GM12801 (cell line): ENCODE measurements around the gene ATP5MG.

ENCODE experiments used
- TF ChIP-seq, protein P1 (sequence below): IDR thresholded peaks from one replicate; pipeline ENCODE4 v1.5.1; 2011; ENCODE audit warnings: control low read depth; ENCODE audit not compliant: insufficient read length; ENCODE audit errors: extremely low read depth

The ATP5MG gene

GRCh38 chr11:118401151-118401879, at the start of gene ATP5MG:
Gene ATP5MG, plus strand, starts transcription at chr11:118401606. Its CDS starts 60 bp downstream, at chr11:118401666.
- TF ChIP-seq, protein P1, sequence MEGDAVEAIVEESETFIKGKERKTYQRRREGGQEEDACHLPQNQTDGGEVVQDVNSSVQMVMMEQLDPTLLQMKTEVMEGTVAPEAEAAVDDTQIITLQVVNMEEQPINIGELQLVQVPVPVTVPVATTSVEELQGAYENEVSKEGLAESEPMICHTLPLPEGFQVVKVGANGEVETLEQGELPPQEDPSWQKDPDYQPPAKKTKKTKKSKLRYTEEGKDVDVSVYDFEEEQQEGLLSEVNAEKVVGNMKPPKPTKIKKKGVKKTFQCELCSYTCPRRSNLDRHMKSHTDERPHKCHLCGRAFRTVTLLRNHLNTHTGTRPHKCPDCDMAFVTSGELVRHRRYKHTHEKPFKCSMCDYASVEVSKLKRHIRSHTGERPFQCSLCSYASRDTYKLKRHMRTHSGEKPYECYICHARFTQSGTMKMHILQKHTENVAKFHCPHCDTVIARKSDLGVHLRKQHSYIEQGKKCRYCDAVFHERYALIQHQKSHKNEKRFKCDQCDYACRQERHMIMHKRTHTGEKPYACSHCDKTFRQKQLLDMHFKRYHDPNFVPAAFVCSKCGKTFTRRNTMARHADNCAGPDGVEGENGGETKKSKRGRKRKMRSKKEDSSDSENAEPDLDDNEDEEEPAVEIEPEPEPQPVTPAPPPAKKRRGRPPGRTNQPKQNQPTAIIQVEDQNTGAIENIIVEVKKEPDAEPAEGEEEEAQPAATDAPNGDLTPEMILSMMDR: no peak

DNA sequence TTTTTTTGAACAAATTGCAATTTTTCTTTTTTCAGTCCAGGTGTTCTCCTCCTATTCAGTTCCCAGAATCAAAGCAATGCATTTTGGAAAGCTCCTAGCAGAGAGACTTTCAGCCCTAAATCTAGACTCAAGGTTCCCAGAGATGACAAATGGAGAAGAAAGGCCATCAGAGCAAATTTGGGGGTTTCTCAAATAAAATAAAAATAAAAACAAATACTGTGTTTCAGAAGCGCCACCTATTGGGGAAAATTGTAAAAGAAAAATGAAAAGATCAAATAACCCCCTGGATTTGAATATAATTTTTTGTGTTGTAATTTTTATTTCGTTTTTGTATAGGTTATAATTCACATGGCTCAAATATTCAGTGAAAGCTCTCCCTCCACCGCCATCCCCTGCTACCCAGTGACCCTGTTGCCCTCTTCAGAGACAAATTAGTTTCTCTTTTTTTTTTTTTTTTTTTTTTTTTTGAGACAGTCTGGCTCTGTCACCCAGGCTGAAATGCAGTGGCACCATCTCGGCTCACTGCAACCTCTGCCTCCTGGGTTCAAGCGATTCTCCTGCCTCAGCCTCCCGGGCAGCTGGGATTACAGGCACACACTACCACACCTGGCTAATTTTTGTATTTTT, 48.2 kb upstream of the ATP5MG start:
- TF ChIP-seq, protein P1: no peak

- TF ChIP-seq, protein P1: no peak
Observed at GRCh38 chr11:118358071-118358470, 43.3 kb upstream of the ATP5MG start.

DNA sequence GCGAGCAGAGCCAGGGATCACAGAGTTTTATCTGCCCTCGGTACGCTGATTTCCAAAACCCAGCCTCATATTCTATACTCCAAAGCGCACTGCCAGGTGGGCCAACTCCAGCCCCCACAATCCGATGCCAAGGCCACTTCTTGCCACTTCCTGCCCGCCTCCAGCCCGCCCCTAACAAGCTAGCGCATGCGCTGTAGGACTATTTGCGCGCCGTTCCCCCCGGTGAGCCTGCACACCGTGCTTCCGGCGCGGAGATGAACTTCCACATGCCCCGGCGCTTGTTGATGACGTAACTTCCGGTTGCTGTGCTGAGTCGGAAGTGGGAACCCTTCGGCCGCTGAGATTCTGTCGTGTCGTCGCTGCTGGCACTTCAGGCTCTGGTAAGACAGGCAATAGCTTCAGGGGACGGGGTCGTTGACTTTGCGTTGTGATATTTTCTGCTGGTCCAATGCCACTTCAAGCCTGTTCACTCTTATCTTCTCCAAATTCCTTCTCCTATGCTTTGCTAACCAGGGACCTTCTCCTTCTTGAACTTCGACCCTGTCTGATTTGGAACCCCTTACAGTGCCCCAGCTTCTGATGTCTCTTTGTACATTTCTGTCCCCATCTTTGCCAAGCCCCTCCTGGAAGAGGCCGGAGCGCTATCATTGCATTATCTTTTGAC, 42.0 kb upstream of the ATP5MG start, which contains the start of gene UBE4A:
Gene UBE4A, plus strand, starts transcription at position 306 of the 664 bp plus-strand sequence. CDS start 5,481 bp downstream, outside the sequence.
- TF ChIP-seq, protein P1: no peak

- TF ChIP-seq, protein P1: no peak
Observed at GRCh38 chr11:118364956-118365615, 36.3 kb upstream of the ATP5MG start.

DNA sequence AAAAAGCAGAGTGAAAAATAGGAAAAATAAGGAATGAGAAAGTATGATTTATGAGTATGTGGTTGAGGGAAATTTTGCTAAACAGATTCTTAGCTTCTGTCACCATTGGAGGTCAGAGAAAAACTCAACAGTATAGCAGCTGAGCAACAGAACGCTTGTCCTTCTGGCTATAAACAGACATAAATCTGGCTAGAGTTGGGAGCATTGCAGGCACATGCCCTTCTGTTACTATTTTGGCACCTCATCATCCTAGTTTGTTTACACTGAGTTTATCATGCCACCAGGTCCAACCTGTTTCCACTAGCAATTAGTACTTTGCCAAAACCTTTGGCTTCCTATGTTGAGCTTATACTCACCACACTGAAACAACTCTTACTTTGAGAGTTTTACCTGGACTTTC, 35.1 kb upstream of the ATP5MG start:
- TF ChIP-seq, protein P1: no peak

DNA sequence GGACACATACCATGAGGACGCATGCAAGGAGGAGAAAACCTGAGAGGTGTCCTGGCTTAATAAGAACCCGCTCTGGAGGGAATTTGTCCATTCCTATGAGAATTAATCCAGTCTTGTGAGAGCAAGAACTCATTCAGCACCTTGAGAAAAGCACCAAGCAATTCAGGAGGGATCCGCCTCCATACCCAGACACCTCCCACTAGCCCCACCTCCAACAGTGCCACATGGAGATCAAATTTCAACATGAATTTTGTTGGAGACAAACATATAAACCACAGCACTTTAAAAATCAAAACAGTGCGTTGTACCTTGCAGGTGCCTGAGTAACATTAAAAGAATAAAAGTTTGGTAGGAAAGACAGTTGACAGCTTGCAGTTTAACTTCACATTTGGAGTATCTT, 30.6 kb upstream of the ATP5MG start:
- TF ChIP-seq, protein P1: no peak
